Measurements from ENCODE around the gene SNORC.
A peak's percentile ranks its signal among the peaks of the same experiment; 100 is the strongest.

- TF ChIP-seq CTCF (IDR thresholded peaks at IDR 0.05), result no peak
- TF ChIP-seq POLR2A (IDR thresholded peaks at IDR 0.05), result peak in 1 of 3 donors; percentile 11
Measured at GRCh38 chr2:232890896-232891601, 21.0 kb downstream of the SNORC start.

All from body of pancreas (tissue), 4 donors.